Measurements from ENCODE around the gene SPATS2L.

The SPATS2L gene

GRCh38 chr2:200416878-200417277 is 110.4 kb downstream of the SPATS2L start:
- DNase-seq: no peak

DNA sequence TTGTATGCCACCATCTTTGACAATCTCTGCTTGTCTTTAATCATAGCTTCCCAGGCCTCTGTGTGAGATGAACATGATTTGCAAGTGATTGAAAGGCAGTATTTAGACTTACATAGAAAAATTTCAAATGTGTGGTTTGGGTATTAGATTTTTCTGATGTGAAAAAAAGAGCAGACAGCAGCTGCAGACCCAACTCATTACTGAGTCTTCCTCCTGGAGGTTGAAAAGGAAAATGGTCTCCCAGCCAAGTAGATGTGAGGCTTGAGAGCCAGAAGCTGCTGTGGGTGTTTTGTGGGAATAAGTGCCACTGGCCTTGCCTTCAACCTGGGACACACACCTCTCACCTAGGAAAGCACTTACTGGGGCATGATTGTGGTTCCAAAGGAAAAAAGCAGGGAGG is 110.9 kb downstream of the SPATS2L start:
- DNase-seq: no peak

- no peak for DNase-seq
Observed at GRCh38 chr2:200418399-200418798, 111.9 kb downstream of the SPATS2L start.

DNA sequence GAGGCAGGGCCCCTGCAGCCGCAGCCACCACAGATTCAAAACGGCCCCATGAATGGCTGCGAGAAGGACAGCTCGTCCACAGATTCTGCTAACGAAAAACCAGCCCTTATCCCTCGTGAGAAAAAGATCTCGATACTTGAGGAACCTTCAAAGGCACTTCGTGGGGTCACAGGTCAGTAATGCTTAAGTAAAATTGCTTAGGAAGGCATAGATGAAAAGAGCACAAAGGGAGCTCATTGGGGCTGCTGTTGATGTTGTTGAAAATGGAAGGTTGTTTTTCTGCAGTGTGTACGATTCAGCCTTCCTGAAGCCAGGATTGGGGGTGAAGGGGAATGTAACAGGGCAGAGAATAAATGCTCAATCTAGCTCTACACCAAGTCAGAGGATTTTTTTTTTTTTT is 112.8 kb downstream of the SPATS2L start:
- DNase-seq: no peak

- no peak for DNase-seq
Observed at GRCh38 chr2:200421270-200421669, 114.8 kb downstream of the SPATS2L start.

DNA sequence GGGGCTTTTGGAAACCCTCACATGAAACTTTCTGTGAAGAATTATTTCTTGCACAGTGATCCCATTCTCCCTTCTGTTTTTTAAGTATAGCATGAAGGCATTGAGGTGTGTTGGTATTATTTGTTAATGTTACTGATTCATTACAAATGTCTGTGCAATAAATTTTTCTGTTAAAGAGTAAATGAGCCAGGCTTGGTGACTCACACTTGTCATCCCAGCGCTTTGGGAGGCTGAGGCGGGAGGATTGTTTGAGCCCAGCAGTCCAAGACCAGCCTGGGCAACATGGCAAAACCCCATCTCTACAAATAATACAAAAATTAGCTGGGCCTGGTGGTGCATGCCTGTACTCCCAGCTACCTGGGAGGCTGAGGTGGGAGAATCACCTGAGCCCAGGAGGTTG is 115.6 kb downstream of the SPATS2L start:
- DNase-seq: no peak

- no peak for DNase-seq
Observed at GRCh38 chr2:200422532-200423261, 116.2 kb downstream of the SPATS2L start.

- DNase-seq: no peak
Observed at GRCh38 chr2:200423541-200423940, 117.0 kb downstream of the SPATS2L start.

DNA sequence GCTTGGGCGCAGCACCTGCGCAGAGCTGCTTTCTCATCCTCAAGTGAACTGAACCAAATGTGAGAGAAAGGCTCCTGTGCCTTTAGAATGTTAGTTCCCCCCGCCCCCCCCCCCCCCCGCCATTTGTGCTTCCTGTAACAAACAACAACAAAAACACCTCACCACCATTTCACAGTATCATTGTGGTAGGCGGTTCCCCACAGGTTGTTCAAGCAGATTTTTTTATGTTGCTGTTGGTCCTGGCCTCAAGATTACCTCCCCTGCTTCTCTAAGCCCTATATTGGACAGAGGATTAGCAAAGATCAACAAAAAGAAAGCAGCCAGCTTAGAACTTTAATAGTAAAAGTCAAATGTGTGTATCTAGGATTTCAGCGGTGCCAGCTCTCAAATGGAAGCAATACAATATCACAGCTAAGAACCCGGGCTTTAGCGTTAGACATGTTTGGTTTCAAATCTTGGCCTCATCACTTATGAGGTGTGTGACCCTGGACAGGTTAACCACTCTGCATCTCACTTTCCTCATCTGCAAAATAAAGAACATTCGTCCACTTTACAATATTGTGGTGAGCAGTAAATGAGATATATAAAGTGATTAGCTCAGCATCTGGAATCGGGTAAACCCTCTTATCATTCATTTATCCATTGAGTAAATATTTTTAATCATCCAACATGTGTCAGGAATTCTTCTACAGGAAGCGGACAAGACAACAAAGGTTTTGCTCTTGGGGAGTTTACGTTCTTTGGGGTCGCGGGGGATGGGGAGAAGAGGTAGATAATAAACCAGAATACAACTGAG is 118.7 kb downstream of the SPATS2L start:
- DNase-seq: no peak

DNA sequence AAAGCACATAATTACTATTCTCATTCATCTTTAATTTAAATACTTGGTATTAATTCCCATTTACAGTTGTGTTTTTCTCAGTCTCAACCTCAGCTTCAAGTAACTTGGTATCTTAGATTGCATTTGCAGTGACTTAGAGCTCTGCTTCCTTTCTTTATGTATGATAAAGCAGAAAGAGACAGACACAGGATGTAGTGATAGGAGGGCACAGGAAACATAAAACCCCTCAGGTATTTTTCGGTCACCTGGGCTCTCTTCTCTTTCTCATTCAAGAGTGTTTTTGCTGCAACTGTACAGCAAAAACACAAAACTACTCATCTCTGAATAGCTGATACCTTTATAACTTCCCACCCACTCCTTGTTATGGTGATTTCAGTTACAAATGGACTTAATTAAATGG is 120.3 kb downstream of the SPATS2L start:
- DNase-seq: no peak

DNA sequence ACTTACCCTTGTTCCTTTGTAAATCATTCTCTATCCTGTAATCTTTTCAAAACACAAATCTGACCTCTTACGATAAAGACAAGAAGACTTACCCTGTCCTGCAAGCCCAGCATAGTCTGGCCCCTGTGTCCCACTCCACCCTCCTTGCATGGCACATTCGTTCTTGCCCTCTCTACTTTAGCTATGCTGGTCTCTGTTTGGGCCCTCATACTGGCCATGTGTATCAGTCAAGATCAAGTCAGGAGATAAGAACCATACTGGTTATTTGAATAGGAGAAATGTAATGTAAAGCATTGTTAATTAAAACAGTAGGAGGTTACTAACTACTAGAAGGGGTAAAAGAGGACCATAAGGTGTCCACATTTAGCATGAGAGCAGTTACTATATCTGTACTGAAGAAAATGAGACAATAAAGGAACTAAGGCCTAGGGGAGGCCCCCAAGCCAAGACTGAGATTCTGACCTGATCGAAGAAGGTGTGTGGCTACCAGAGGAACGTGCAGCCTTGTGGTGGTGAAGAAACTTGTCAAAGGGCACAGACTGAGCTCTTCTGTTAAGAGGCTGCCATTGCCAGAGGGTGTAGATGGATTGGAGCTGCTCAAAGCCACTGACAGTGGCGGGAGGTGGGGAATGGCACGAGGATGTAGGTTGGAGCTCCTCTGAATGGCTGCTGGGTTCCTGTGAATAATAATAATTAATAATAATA is 122.6 kb downstream of the SPATS2L start:
- no peak for DNase-seq

- DNase-seq: no peak
Observed at GRCh38 chr2:200430017-200430416, 123.5 kb downstream of the SPATS2L start.

DNA sequence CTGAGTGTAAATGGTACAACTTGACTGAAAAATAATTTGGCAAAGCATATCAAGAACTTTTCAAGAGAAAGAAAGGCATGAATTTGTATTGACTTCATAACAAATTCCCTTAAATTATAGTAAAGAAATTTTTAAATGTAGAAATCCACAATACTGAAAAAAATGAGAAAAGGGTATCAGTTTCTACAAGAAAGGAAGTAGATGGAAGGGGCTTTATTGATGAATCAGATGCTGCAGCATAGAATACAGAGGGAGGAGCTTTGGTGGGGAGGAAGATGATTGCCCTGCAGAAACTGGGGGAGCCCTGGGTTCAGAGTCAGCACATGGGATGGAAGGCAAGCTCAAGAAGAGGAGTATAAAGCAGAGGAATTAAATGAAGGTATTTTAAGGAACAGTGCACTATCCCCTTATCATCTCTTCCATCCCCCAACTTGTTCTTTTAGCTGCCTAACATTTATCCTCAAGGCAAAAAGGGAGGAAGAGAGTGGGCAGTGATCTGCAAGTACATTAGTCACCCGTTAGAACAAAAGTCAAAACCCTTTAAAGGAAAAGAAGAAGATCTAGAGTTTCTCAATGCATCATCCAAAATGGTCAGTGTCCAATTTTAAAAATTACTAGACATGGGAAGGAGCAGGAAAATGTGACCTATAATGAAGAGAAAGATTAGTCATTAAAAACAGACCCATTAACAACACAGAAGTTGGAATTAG is 125.7 kb downstream of the SPATS2L start:
- DNase-seq: peak in 2 of 4 experiments; percentile 45 to 66

GRCh38 chr2:200435379-200435778 is 128.9 kb downstream of the SPATS2L start:
- no peak for DNase-seq

GRCh38 chr2:200438251-200438650 is 131.8 kb downstream of the SPATS2L start:
- no peak for DNase-seq

- no peak for DNase-seq
Observed at GRCh38 chr2:200438846-200439245, 132.4 kb downstream of the SPATS2L start.

DNA sequence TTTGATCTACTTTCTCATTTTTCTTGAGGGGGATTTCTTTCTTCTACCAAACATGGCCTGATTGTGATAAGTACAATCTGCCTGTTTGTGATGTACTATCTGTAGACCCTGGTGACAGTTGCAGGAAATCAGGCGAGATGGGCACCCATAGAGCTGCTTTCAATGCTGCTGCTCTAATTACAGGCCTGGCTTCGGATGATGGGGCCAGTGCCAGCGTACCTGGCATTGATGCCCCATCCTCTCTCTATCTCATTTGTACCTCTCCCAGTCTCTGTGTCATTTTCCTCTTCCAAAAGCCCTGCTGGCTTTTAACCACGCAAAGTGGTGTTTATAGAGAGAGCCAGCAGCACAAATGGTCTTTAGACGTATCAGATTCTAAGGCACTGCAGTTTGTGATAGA is 133.5 kb downstream of the SPATS2L start:
- no peak for DNase-seq

DNA sequence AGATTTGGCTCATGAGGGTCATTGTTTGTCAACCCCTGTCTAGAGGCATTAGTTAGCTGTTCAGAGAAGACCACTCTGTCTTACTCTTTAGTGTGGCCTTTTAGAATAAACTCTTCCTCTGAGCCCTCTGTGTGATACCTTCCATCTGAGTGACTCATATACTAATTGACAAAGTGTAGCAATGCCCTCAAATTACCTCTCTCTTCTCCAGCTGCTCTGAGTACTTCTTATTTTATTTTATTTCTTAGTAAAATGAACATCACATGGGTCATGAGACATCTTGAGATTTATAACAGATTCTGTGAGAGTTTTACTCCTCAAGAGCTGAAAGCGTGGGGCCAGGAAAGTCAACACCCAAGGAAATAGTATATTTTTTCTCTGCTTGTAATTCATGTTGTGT is 136.0 kb downstream of the SPATS2L start:
- DNase-seq: no peak

- no peak for DNase-seq
Observed at GRCh38 chr2:200443376-200443775, 136.9 kb downstream of the SPATS2L start.

GRCh38 chr2:200443916-200444315 is 137.4 kb downstream of the SPATS2L start:
- no peak for DNase-seq

DNA sequence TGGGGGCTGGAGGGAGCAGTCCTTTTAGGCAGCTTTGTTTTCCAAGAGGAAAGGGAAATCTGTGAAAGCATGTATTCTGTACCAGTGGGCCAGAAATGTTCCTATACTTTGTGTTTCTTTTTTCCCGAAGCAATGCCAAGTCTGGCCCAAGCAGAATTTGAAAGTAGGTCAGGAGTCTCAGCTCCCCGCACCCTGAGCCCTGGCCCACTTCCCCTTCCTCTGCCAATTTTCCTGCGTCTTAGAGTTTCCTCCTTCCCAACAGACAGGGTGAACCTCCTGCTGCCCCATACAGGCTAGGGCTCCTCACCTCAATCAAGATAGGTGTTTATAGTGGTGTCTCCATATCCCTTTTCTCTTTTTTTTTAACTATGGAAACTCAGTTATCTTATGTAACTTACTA is 138.0 kb downstream of the SPATS2L start:
- no peak for DNase-seq

- DNase-seq: no peak
Observed at GRCh38 chr2:200445284-200445683, 138.8 kb downstream of the SPATS2L start.

DNA sequence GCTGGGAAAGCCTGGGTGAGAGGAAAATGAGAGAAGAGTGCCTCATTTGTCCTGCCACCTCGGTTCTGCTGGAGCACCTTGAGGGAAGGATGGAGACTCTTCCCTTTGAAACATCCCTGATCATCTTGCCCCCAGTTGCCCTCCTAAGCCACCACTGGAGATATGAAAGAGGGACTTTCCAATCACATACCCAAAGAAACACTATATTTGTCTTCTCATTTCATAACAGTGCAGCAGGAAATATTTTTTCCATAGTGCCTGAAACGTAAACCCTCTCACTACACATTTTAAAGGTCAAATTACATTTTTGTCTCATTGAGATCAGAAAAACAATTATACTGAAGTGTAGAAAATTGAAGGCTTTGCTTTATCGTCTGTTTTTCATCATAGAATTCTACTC is 140.1 kb downstream of the SPATS2L start:
- DNase-seq: no peak
